Measurements from ENCODE around the gene GIMAP2. TPM values are rescaled to one million over a fixed set of nuclear protein-coding genes. Genes with fewer than 3 reads are reported as not detected.

The GIMAP2 gene
- total RNA-seq, 4 donors from 2014 or later = 2.0 to 8.2 (median 2.9) TPM

GRCh38 chr7:150648353-150649079, 37.0 kb upstream of the GIMAP2 start:
- Histone ChIP-seq H3K4me3 (no peak overlapping the region), H3K36me3 (no peaks in the 10 kb centered on the region), H3K27ac (no peak overlapping the region), H3K9me3 (no peaks in the 10 kb centered on the region), H3K27me3 (no peaks in the 10 kb centered on the region), H3K4me1 (no peaks in the 10 kb centered on the region)
- WGBS = 46% methylated on average over 3 of the region's 3 CpGs
- DNase-seq (ENCODE audit: low spot score in 2 of 2) = no peak
- no peak for TF ChIP-seq POLR2A (IDR thresholded peaks at IDR 0.05)
- no peak for TF ChIP-seq EP300 (IDR thresholded peaks at IDR 0.05)
- no peak for TF ChIP-seq CTCF (IDR thresholded peaks at IDR 0.05)
- no peak for TF ChIP-seq POLR2AphosphoS5 (IDR thresholded peaks at IDR 0.05)

- TF ChIP-seq EP300 (IDR thresholded peaks at IDR 0.05) = no peak
- no peak for TF ChIP-seq POLR2AphosphoS5 (IDR thresholded peaks at IDR 0.05)
- TF ChIP-seq CTCF (IDR thresholded peaks at IDR 0.05) = no peak
- TF ChIP-seq POLR2A (IDR thresholded peaks at IDR 0.05) = no peak
- 50% methylated on average over 3 of the region's 3 CpGs for WGBS
These were observed 36.5 kb upstream of the GIMAP2 start for GRCh38 chr7:150649080-150649385.

GRCh38 chr7:150654692-150655091, 30.8 kb upstream of the GIMAP2 start:
- no peak overlapping the region for H3K4me3 ChIP-seq
- no peak for DNase-seq (ENCODE audit: low spot score in 2 of 2)
- WGBS = 77% methylated on average over 2 of the region's 2 CpGs
- no peak overlapping the region for H3K27ac ChIP-seq
- H3K9me3 ChIP-seq = no peaks in the 10 kb centered on the region
- no peaks in the 10 kb centered on the region for H3K36me3 ChIP-seq
- no peaks in the 10 kb centered on the region for H3K4me1 ChIP-seq
- no peaks in the 10 kb centered on the region for H3K27me3 ChIP-seq
- TF ChIP-seq CTCF (IDR thresholded peaks at IDR 0.05) = no peak

More at GRCh38 chr7:150649080-150649385, 36.5 kb upstream of the GIMAP2 start:
- no peaks in the 10 kb centered on the region for H3K36me3 ChIP-seq
- no peak for DNase-seq (ENCODE audit: low spot score in 2 of 2)
- H3K4me1 ChIP-seq = no peaks in the 10 kb centered on the region
- H3K27me3 ChIP-seq = no peaks in the 10 kb centered on the region
- no peak overlapping the region for H3K27ac ChIP-seq
- no peaks in the 10 kb centered on the region for H3K9me3 ChIP-seq
- H3K4me3 ChIP-seq = no peak overlapping the region

GRCh38 chr7:150656047-150656446, 29.5 kb upstream of the GIMAP2 start:
- Histone ChIP-seq H3K27ac (no peak overlapping the region), H3K4me1 (no peaks in the 10 kb centered on the region), H3K36me3 (no peaks in the 10 kb centered on the region), H3K9me3 (no peaks in the 10 kb centered on the region), H3K4me3 (no peak overlapping the region), H3K27me3 (no peaks in the 10 kb centered on the region)
- TF ChIP-seq CTCF (IDR thresholded peaks at IDR 0.05) (no peak), POLR2A (IDR thresholded peaks at IDR 0.05) (no peak), POLR2AphosphoS5 (IDR thresholded peaks at IDR 0.05) (no peak), EP300 (IDR thresholded peaks at IDR 0.05) (no peak)
- DNase-seq (ENCODE audit: low spot score in 2 of 2) = no peak
- WGBS = 91% methylated on average over 5 of the region's 5 CpGs

- Histone ChIP-seq H3K4me1 (no peaks in the 10 kb centered on the region), H3K27me3 (no peaks in the 10 kb centered on the region), H3K9me3 (no peaks in the 10 kb centered on the region), H3K4me3 (no peak overlapping the region), H3K27ac (no peak overlapping the region), H3K36me3 (no peaks in the 10 kb centered on the region)
- TF ChIP-seq CTCF (IDR thresholded peaks at IDR 0.05) (no peak), POLR2AphosphoS5 (IDR thresholded peaks at IDR 0.05) (no peak), POLR2A (IDR thresholded peaks at IDR 0.05) (no peak), EP300 (IDR thresholded peaks at IDR 0.05) (no peak)
- WGBS = 40% methylated on average over 3 of the region's 3 CpGs
- no peak for DNase-seq (ENCODE audit: low spot score in 2 of 2)
These were observed 28.0 kb upstream of the GIMAP2 start for GRCh38 chr7:150657526-150657925.
